GM08714 (cell line): ENCODE results near the gene PLCB3.

Source experiments
- H3K4me3 ChIP-seq: fragments of 200-500 bp; sonication (Bioruptor generic); 2 replicates; pipeline ENCODE4 v1.5.1; 2014; ENCODE audit warnings: mild to moderate bottlenecking, low read length, inconsistent platforms
- ZNF274 ChIP-seq: IDR thresholded peaks from 2 replicates; pipeline ENCODE4 v1.6.1; 2012; ENCODE audit warnings: mild to moderate bottlenecking, low read depth, low read length

The PLCB3 gene

GRCh38 chr11:64247729-64248531 lies 3.4 kb upstream of the PLCB3 start:
- no peak for TF ChIP-seq ZNF274
- no peak overlapping the region for H3K4me3 ChIP-seq

GRCh38 chr11:64248578-64248977 lies 2.8 kb upstream of the PLCB3 start:
- TF ChIP-seq ZNF274 = no peak
- no peak overlapping the region for H3K4me3 ChIP-seq

GRCh38 chr11:64249038-64249437 lies 2.3 kb upstream of the PLCB3 start:
- TF ChIP-seq ZNF274 = no peak
- no peak overlapping the region for H3K4me3 ChIP-seq

GRCh38 chr11:64249563-64250414 lies 1.5 kb upstream of the PLCB3 start:
- no peak for TF ChIP-seq ZNF274
- H3K4me3 ChIP-seq = no peak overlapping the region

- H3K4me3 ChIP-seq = no peak overlapping the region; the same call in 1 of the 2 replicates
- no peak for TF ChIP-seq ZNF274
These were observed 815 bp upstream of the PLCB3 start for GRCh38 chr11:64250415-64251015.

GRCh38 chr11:64251753-64252002 lies 348 bp downstream of the PLCB3 start:
- peak overlapping the region; percentile 80 for H3K4me3 ChIP-seq
- TF ChIP-seq ZNF274 = no peak

- TF ChIP-seq ZNF274 = no peak
- H3K4me3 ChIP-seq = peak overlapping the region; percentile 80
These were observed 908 bp downstream of the PLCB3 start for GRCh38 chr11:64252003-64252872.

GRCh38 chr11:64253043-64253442 lies 1.7 kb downstream of the PLCB3 start:
- no peak for TF ChIP-seq ZNF274
- H3K4me3 ChIP-seq = no peak overlapping the region

GRCh38 chr11:64253481-64253880 lies 2.2 kb downstream of the PLCB3 start:
- TF ChIP-seq ZNF274 = no peak
- H3K4me3 ChIP-seq = no peak overlapping the region

GRCh38 chr11:64254326-64254725 lies 3.0 kb downstream of the PLCB3 start:
- no peak overlapping the region for H3K4me3 ChIP-seq
- no peak for TF ChIP-seq ZNF274

GRCh38 chr11:64255135-64256128 lies 4.1 kb downstream of the PLCB3 start:
- TF ChIP-seq ZNF274 = no peak
- no peak overlapping the region for H3K4me3 ChIP-seq

- TF ChIP-seq ZNF274 = no peak
- H3K4me3 ChIP-seq = no peak overlapping the region
These were observed 5.0 kb downstream of the PLCB3 start for GRCh38 chr11:64256300-64256699.

- no peak for TF ChIP-seq ZNF274
- no peak overlapping the region for H3K4me3 ChIP-seq
These were observed 7.0 kb downstream of the PLCB3 start for GRCh38 chr11:64258356-64258755.
